A549 (cell line): ENCODE data around the gene HPCAL1.

Experiments
- BHLHE40 ChIP-seq: IDR thresholded peaks from 2 replicates; pipeline ENCODE4 v1.6.1; 2012; ENCODE audit warnings: low read depth, low read length, inconsistent platforms
- CEBPB ChIP-seq, 2 experiments: fragments of >200 bp in 1 of 2; sonication (Bioruptor Twin) in 1 of 2; formaldehyde crosslinking in 1 of 2; IDR thresholded peaks; 2 replicates each; pipeline ENCODE4 v1.6.1; 2012 to 2016
- CHD2 ChIP-seq: fragments of 150-350 bp; IDR thresholded peaks from 2 replicates; pipeline ENCODE4 v1.6.1; 2014; ENCODE audit warnings: low read length; ENCODE audit not compliant: partially characterized antibody
- CTCF ChIP-seq: fragments of >200 bp; sonication (Bioruptor Twin); formaldehyde crosslinking; IDR thresholded peaks from 3 replicates; pipeline ENCODE4 v1.5.1; 2016
- FOXS1 ChIP-seq: fragments of 250-450 bp; sonication (Bioruptor Pico); IDR thresholded peaks from 2 replicates; pipeline ENCODE4 v1.5.0; 2020; ENCODE audit warnings: mild to moderate bottlenecking, moderate library complexity
- JUN ChIP-seq, 2 experiments: fragments of >200 bp; sonication (Bioruptor Twin); formaldehyde crosslinking; IDR thresholded peaks; 2 replicates in 1 of 2; 3 replicates in 1 of 2; pipeline ENCODE4 v1.6.1; 2016 to 2017
- KDM1A ChIP-seq: fragments of 200-600 bp; sonication (generic); IDR thresholded peaks from 2 replicates; pipeline ENCODE4 v1.6.1; 2016; ENCODE audit warnings: low read depth, mild to moderate bottlenecking
- MAX ChIP-seq: IDR thresholded peaks from 2 replicates; pipeline ENCODE4 v1.6.1; 2012
- NFE2L2 ChIP-seq: fragments of 150-350 bp; conservative IDR thresholded peaks from 2 replicates; pipeline ENCODE4 v1.6.1; 2014; ENCODE audit warnings: low read length
- PBX3 ChIP-seq: IDR thresholded peaks from 2 replicates; pipeline ENCODE4 v1.6.1; 2012
- POLR2A ChIP-seq: IDR thresholded peaks from 2 replicates; pipeline ENCODE4 v1.6.1; 2012; ENCODE audit warnings: mild to moderate bottlenecking, low read length
- RAD21 ChIP-seq, 2 experiments: fragments of >200 bp in 1 of 2; sonication (Bioruptor Twin) in 1 of 2; formaldehyde crosslinking in 1 of 2; IDR thresholded peaks in 1 of 2; conservative IDR thresholded peaks in 1 of 2; 2 replicates in 1 of 2; 3 replicates in 1 of 2; pipeline ENCODE4 v1.6.1; 2012 to 2018; ENCODE audit warnings: inconsistent platforms in 1 of 2
- REST ChIP-seq: fragments of 200-600 bp; sonication (generic); IDR thresholded peaks from 2 replicates; pipeline ENCODE4 v1.6.1; 2016; ENCODE audit warnings: antibody characterized with exemption, mild to moderate bottlenecking, moderate library complexity

GRCh38 chr2:10356439-10356811 is 53.7 kb downstream of the HPCAL1 start:
- no peak for TF ChIP-seq CTCF
- no peak for TF ChIP-seq JUN (IDR thresholded peaks at IDR 0.05)
- no peak for TF ChIP-seq RAD21 (conservative IDR thresholded peaks at IDR 0.05 in 1 of 2, IDR thresholded peaks at IDR 0.05 in 1 of 2)
- TF ChIP-seq PBX3: no peak
- TF ChIP-seq BHLHE40: no peak
- no peak for TF ChIP-seq POLR2A
- TF ChIP-seq MAX: no peak
- no peak for TF ChIP-seq FOXS1 (CRISPR knock-in tag)
- TF ChIP-seq CEBPB (IDR thresholded peaks at IDR 0.05): no peak
- TF ChIP-seq CHD2: no peak
- TF ChIP-seq NFE2L2: no peak
- TF ChIP-seq KDM1A: no peak
- TF ChIP-seq REST: no peak
